ENCODE data around the gene AUTS2. TPM values are rescaled to one million over a fixed set of nuclear protein-coding genes. Genes with fewer than 3 reads are reported as not detected.

AUTS2 gene
- total and polyA plus RNA-seq, 2 donors (not counting 1 experiment from before 2014, with no cell fraction given), result 0.60 to 9.1 TPM

DNA sequence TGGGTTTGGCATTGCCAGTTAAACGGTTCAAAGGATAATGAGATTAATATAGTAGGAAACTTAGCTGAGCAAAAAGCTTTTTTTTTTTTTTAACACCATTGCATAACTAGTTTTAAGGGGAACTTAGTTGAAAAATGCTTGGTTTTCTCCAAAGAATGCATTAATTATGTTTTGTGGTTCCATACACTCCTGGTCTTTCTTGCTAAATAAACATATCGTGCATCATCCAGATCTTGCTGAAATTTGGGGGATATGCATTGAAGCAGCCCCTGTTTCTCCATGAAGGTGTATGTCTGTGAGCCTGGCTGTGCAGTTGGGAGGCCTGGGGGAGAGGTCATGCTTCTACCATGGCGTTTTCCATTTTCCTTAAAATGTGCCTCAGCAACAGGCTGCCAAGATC, 975.4 kb downstream of the AUTS2 start:
- H3K79me2 ChIP-seq (ENCODE audit: control insufficient read depth, insufficient read depth, low read length), result no peaks in the 10 kb centered on the region
- H3K9me3 ChIP-seq (ENCODE audit: control insufficient read depth, insufficient read depth, low read depth, low read length), result no peaks in the 10 kb centered on the region
- no peaks in the 10 kb centered on the region for H3K27me3 ChIP-seq (ENCODE audit: control insufficient read depth, insufficient read depth, low read length)
- H3K36me3 ChIP-seq (ENCODE audit: control insufficient read depth, insufficient read depth, low read length), result no peaks in the 10 kb centered on the region
- TF ChIP-seq, protein P1, sequence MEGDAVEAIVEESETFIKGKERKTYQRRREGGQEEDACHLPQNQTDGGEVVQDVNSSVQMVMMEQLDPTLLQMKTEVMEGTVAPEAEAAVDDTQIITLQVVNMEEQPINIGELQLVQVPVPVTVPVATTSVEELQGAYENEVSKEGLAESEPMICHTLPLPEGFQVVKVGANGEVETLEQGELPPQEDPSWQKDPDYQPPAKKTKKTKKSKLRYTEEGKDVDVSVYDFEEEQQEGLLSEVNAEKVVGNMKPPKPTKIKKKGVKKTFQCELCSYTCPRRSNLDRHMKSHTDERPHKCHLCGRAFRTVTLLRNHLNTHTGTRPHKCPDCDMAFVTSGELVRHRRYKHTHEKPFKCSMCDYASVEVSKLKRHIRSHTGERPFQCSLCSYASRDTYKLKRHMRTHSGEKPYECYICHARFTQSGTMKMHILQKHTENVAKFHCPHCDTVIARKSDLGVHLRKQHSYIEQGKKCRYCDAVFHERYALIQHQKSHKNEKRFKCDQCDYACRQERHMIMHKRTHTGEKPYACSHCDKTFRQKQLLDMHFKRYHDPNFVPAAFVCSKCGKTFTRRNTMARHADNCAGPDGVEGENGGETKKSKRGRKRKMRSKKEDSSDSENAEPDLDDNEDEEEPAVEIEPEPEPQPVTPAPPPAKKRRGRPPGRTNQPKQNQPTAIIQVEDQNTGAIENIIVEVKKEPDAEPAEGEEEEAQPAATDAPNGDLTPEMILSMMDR (conservative IDR thresholded peaks at IDR 0.05 in 1 of 2, IDR thresholded peaks at IDR 0.05 in 1 of 2; ENCODE audit: low read depth in 1 of 2, low read length in 2 of 2), result no peak
- no peak for TF ChIP-seq EZH2 (IDR thresholded peaks at IDR 0.05; ENCODE audit: low read length, missing control alignments)
- H3K27ac ChIP-seq (ENCODE audit: insufficient read depth, low read length), result no peak overlapping the region
- no peaks in the 10 kb centered on the region for H3K4me1 ChIP-seq (ENCODE audit: control insufficient read depth, extremely low read depth, insufficient read depth, low read length)
- no peak overlapping the region for H2AFZ ChIP-seq (ENCODE audit: low read length)
- H3K4me2 ChIP-seq (ENCODE audit: extremely low read depth, insufficient read depth, low read length), result no peak overlapping the region
- no peak overlapping the region for H3K4me3 ChIP-seq (replicated peaks in 1 of 4; ENCODE audit: control extremely low read depth in 1 of 4, insufficient read depth in 1 of 4, low read depth in 3 of 4, low read length in 4 of 4)
- no peaks in the 10 kb centered on the region for H4K20me1 ChIP-seq (ENCODE audit: control insufficient read depth, extremely low read depth, insufficient read depth, low read length)
- no peak overlapping the region for H3K9ac ChIP-seq (ENCODE audit: insufficient read depth, low read length)
- DNase-seq (ENCODE audit: low read depth in 2 of 2), result peak in 1 of 2 donors; percentile 44

DNA sequence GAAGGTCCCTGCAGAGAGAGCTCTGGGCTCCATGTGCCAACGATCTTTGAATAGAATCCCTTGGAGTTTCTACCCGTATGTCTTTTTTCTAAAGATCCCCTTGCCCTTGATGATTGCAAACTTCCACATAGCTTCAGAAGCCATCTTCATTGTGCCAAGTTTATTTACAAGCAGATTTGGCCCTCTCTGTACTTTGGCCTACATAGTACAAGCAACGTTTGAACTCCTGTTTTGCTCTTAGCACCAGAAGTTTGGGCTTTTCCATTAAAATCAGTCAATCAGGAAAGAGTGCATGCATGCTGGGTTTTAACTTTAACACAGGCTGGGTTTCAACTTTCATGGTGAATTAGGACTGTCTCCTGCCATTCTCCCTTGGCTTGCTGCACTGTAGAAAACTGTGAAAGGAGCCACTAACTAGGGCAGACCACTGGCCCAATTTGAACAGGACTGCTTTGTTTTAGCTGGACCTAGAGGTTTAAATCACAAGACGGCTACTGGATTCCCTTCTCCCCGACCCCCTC, 976.1 kb downstream of the AUTS2 start:
- no peaks in the 10 kb centered on the region for H4K20me1 ChIP-seq (ENCODE audit: control insufficient read depth, extremely low read depth, insufficient read depth, low read length)
- DNase-seq (ENCODE audit: low read depth in 2 of 2), result no peak
- H3K4me2 ChIP-seq (ENCODE audit: extremely low read depth, insufficient read depth, low read length), result no peak overlapping the region
- no peaks in the 10 kb centered on the region for H3K27me3 ChIP-seq (ENCODE audit: control insufficient read depth, insufficient read depth, low read length)
- no peak overlapping the region for H2AFZ ChIP-seq (ENCODE audit: low read length)
- no peaks in the 10 kb centered on the region for H3K79me2 ChIP-seq (ENCODE audit: control insufficient read depth, insufficient read depth, low read length)
- H3K36me3 ChIP-seq (ENCODE audit: control insufficient read depth, insufficient read depth, low read length), result no peaks in the 10 kb centered on the region
- TF ChIP-seq, protein P1 (conservative IDR thresholded peaks at IDR 0.05 in 1 of 2, IDR thresholded peaks at IDR 0.05 in 1 of 2; ENCODE audit: low read depth in 1 of 2, low read length in 2 of 2), result no peak
- TF ChIP-seq EZH2 (IDR thresholded peaks at IDR 0.05; ENCODE audit: low read length, missing control alignments), result no peak
- no peak overlapping the region for H3K9ac ChIP-seq (ENCODE audit: insufficient read depth, low read length)
- no peaks in the 10 kb centered on the region for H3K9me3 ChIP-seq (ENCODE audit: control insufficient read depth, insufficient read depth, low read depth, low read length)
- H3K4me3 ChIP-seq (replicated peaks in 1 of 4; ENCODE audit: control extremely low read depth in 1 of 4, insufficient read depth in 1 of 4, low read depth in 3 of 4, low read length in 4 of 4), result no peak overlapping the region
- H3K27ac ChIP-seq (ENCODE audit: insufficient read depth, low read length), result no peak overlapping the region
- no peaks in the 10 kb centered on the region for H3K4me1 ChIP-seq (ENCODE audit: control insufficient read depth, extremely low read depth, insufficient read depth, low read length)

DNA sequence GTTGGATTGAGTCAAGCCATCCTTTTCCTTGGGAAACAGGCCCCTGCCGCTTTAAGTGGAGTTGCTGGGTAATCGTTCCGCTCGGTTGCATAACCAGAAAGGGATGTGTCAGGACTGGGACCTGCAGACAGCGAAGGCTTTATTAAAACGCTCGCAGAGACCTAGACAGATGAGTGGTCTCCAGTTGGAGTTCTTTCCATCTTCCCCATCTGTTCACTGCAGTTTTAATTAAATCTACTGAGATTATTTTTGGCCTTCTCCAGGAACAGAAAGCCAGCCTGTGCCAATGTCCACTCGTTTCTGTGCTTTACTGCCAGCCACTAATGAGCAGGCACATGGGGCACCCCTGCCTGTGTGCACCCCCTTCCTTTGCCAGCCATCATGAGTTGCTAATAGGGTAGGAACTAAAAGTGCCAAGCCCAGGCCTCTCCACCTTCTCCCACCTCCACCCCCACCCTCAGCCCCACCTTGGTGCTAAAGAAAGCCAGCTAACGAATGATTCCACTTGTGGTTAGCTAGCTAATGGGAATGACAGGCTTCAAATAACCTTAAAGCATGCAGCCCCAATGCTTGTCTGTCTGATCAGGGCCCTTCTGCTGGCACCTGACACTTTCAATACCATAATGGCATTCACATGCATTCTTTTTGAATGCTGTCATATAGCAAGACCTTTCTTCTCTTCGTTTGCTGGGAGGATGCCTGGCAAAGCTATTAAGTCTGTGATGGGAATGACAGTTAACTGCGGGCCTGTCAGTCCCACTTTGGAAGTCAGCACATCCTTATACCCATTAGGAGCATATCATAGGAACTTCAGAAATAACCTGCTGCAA, 976.9 kb downstream of the AUTS2 start:
- Histone ChIP-seq H3K4me1 (ENCODE audit: control insufficient read depth, extremely low read depth, insufficient read depth, low read length) (no peaks in the 10 kb centered on the region), H3K27ac (ENCODE audit: insufficient read depth, low read length) (no peak overlapping the region), H3K9ac (ENCODE audit: insufficient read depth, low read length) (no peak overlapping the region), H4K20me1 (ENCODE audit: control insufficient read depth, extremely low read depth, insufficient read depth, low read length) (no peaks in the 10 kb centered on the region), H3K36me3 (ENCODE audit: control insufficient read depth, insufficient read depth, low read length) (no peaks in the 10 kb centered on the region), H3K79me2 (ENCODE audit: control insufficient read depth, insufficient read depth, low read length) (no peaks in the 10 kb centered on the region), H3K4me3 (replicated peaks in 1 of 4; ENCODE audit: control extremely low read depth in 1 of 4, insufficient read depth in 1 of 4, low read depth in 3 of 4, low read length in 4 of 4) (no peak overlapping the region), H3K4me2 (ENCODE audit: extremely low read depth, insufficient read depth, low read length) (no peak overlapping the region), H3K27me3 (ENCODE audit: control insufficient read depth, insufficient read depth, low read length) (no peaks in the 10 kb centered on the region), H3K9me3 (ENCODE audit: control insufficient read depth, insufficient read depth, low read depth, low read length) (no peaks in the 10 kb centered on the region), H2AFZ (ENCODE audit: low read length) (no peak overlapping the region)
- DNase-seq (ENCODE audit: low read depth in 2 of 2), result peak in 1 of 2 donors; percentile 78
- TF ChIP-seq, protein P1 (conservative IDR thresholded peaks at IDR 0.05 in 1 of 2, IDR thresholded peaks at IDR 0.05 in 1 of 2; ENCODE audit: low read depth in 1 of 2, low read length in 2 of 2), result no peak
- TF ChIP-seq EZH2 (IDR thresholded peaks at IDR 0.05; ENCODE audit: low read length, missing control alignments), result no peak
